Psoas muscle (tissue), 8 donors: ENCODE measurements around the gene NUSAP1. TPM values are rescaled to one million over a fixed set of nuclear protein-coding genes. Genes with fewer than 3 reads are reported as not detected.
"Not testable (repeated sequence)": the region's sequence is repeated elsewhere in the genome, so short reads cannot be mapped to it uniquely, and the experiment has no call there.

Experiments
- ATAC-seq, 4 donors: fragments of 200-7000 bp; cut with Tn5 transposase; one replicate each; pipeline ENCODE4 v1.9.1; 2020; ENCODE audit warnings: moderate library complexity in 3 of 4, mild to moderate bottlenecking in 2 of 4
- DNase-seq, 2 donors: peaks; one replicate each; pipeline ENCODE4 v3.0.0-alpha.2; 2020
- H3K27ac ChIP-seq: fragments of 200-600 bp; one replicate; pipeline ENCODE4 v1.8.0; 2022
- H3K27me3 ChIP-seq, 3 donors: fragments of 200-600 bp in 1 of 3; one replicate each; pipeline versions ENCODE4 v1.6.1 to v1.8.0; 2013 to 2022; ENCODE audit warnings: low read length in 2 of 3, mild to moderate bottlenecking in 2 of 3, moderate library complexity in 1 of 3; ENCODE audit not compliant: insufficient read depth in 3 of 3
- H3K36me3 ChIP-seq, 2 donors: fragments of 200-600 bp in 1 of 2; one replicate each; pipeline versions ENCODE4 v1.6.1 to v1.8.0; 2013 to 2022; ENCODE audit warnings: low read depth in 1 of 2, mild to moderate bottlenecking in 1 of 2, moderate library complexity in 1 of 2; ENCODE audit not compliant: insufficient read depth in 1 of 2
- H3K4me1 ChIP-seq: fragments of 200-600 bp; one replicate; pipeline ENCODE4 v1.8.0; 2022
- H3K4me3 ChIP-seq: fragments of 200-600 bp; one replicate; pipeline ENCODE4 v1.8.0; 2022; ENCODE audit warnings: mild to moderate bottlenecking
- H3K9me3 ChIP-seq: fragments of 200-600 bp; one replicate; pipeline ENCODE4 v1.8.0; 2022
- CTCF ChIP-seq: fragments of 200-600 bp; IDR thresholded peaks from one replicate; pipeline ENCODE4 v1.8.0; 2022; ENCODE audit warnings: antibody characterized with exemption
- WGBS, 3 donors: extraction: QIAGEN DNeasy Blood & Tissue Kit; methylation state at CpG; one replicate each; pipeline versions ENCODE4 v1.1.6 to v1.1.7; 2013; 5-methylcytosine and 5-hydroxymethylcytosine counted together
- intact Hi-C, 2 donors: fragments of 100-400 bp; cut with DNase I; formaldehyde crosslinking; loops; one replicate each; pipeline versions ENCODE4 v1.11.0 to v1.14.2; 2022
- long read RNA-seq, 2 donors: library from polyadenylated mRNA; unstranded; transcript quantifications; one replicate each; pipeline ENCODE4 v2.0.0, GENCODE V29; 2021
- polyA plus RNA-seq, 3 donors: library from polyadenylated mRNA; stranded (reverse); fragments of 200-250 nt; gene quantifications; one replicate each; pipeline ENCODE4 v1.2.3, GENCODE V29; 2013
- total RNA-seq, 4 donors: library from RNA; stranded (reverse); fragmentation: NEBNext Ultra II Directional in 2 of 4; extraction: Animal tissue kit (Norgen Biotek cat#: 25700) in 2 of 4; gene quantifications; one replicate each; pipeline versions ENCODE4 v1.2.1 to v1.2.4, GENCODE V29; 2021 to 2023
- donor health status: healthy with polysubstance abuse.
- donor health status: DM: no; HTN: no; CAD: no; lungs with moderate emphysema.
- donor health status: Bipolar disorder and iron deficiency.
- donor health status: healthy.
- donor health status: DM: yes; HTN: yes; CAD: no.
- donor health status: DM: no; HTN: no; CAD: no.
- donor health status: DM: no; HTN: no; CAD: no.
- donor health status: DM: yes; HTN: yes; CAD: no.

The NUSAP1 gene, protein sequence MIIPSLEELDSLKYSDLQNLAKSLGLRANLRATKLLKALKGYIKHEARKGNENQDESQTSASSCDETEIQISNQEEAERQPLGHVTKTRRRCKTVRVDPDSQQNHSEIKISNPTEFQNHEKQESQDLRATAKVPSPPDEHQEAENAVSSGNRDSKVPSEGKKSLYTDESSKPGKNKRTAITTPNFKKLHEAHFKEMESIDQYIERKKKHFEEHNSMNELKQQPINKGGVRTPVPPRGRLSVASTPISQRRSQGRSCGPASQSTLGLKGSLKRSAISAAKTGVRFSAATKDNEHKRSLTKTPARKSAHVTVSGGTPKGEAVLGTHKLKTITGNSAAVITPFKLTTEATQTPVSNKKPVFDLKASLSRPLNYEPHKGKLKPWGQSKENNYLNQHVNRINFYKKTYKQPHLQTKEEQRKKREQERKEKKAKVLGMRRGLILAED
- 1 to 10 TPM; 2.1 to 4.6 (median 2.9) TPM for total RNA-seq
- polyA plus RNA-seq, result 1 to 10 TPM; 1.0 to 5.6 (median 1.6) TPM
- long read RNA-seq, donor 1, partial matches to known transcripts, result 1 of 3 reads
- long read RNA-seq, donor 1, other reads (novel, unspliced or antisense), result 2 of 3 reads
- long read RNA-seq, donor 2, partial matches to known transcripts, result 0 of 2 reads
- long read RNA-seq, donor 2, other reads (novel, unspliced or antisense), result 0 of 2 reads

DNA sequence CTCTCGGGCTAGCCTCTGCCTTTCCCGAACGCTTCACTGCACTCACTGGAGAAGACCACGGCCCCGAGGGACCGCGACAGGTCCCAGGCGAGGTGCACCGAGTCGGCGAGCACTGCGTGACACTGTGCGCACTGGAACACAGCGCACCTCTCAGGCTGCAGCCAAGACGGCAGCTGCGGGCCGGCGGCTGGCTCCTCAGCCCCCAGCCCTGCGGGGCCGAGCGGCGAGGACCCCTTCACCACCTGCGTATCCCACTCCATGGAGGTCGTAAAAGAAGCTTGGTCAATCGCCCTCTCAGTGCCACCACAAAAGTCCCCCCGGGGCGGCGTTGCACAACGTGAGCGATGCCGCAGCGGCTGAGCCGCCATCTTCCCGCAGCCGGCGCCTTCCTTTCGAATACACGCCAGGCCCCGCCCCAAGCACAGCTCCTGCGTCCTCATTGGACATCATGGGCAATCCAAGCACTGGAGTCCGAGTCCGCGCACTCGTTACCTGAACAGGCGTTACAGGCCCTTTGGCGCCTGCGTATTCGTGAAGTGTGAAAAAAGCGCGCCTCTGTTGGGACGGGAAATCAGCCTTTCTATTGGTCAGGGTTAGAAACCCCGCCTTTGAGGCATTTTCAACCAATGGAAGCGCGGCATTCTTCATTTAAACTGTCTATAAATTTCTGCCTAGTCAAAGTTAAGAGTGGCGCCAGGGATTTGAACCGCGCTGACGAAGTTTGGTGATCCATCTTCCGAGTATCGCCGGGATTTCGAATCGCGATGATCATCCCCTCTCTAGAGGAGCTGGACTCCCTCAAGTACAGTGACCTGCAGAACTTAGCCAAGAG is at the start of gene NUSAP1, which contains the start of gene OIP5:
Gene NUSAP1, plus strand, starts transcription at position 688 of the 832 bp plus-strand sequence. Its CDS starts 77 bp downstream, at position 765.
Gene OIP5, minus strand, starts transcription at position 398 of the 832 bp plus-strand sequence. Its CDS starts 30 bp downstream, at position 368.
- Histone ChIP-seq H3K9me3 (no peaks in the 10 kb centered on the region), H3K27ac (peak within 1 kb of the TSS; percentile 81), H3K36me3 (no peaks in the 10 kb centered on the region), H3K4me1 (no peaks in the 10 kb centered on the region), H3K27me3 (no peaks in the 10 kb centered on the region), H3K4me3 (peak within 1 kb of the TSS; percentile 84)
- TF ChIP-seq CTCF, result no peak
- ATAC-seq, result peak; percentile 99 to 100 (median 100)
- WGBS, 3 donors, result 0% methylated on average over 64 of the region's 64 CpGs
- intact Hi-C loops, result loop anchor here (5.0 to 10.0 kb wide), 3 partner anchors 40 to 98 kb away; partner anchors contain the start of genes CHP1 (in 1 of the 2) and EXD1 (in 1 of the 2)
- DNase-seq, result peak; percentile 98 to 99

DNA sequence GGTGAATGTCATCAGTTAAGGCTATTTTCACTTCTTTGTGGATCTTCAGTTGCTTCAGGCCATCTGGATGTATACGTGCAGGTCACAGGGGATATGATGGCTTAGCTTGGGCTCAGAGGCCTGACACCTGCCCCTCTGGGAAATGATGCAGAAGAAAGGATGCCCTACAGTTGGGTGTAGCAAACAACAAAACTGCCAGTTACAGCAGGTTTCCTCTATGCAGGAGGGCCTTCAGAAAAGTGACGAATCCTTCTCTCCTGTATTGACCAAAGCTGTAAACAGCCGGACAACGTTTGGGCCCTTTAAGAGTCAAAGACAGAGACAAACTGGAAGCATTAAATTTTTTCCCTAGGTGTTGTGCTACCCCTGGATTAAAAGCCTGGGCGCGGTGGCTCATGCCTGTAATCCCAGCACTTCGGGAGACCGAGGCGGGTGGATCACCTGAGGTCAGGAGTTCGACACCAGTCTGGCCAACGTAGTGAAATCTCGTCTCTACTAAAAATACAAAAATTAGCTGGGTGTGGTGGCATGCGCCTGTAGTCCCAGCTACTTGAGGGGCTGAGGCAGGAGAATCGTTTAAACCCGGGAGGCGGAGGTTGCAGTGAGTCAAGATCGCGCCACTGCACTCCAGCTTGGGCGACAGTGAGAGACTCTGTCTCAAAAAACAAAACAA is 49.6 kb upstream of the NUSAP1 start:
- H3K36me3 ChIP-seq, result peaks cover 0 to 62% of the 10 kb centered on the region in 2 donors
- peak in 2 of 4 donors; percentile 1 to 45 for ATAC-seq
- H3K4me3 ChIP-seq, result peak overlapping the region; percentile 100
- 17 to 30% (median 18%) methylated on average over 19 of the region's 19 CpGs for WGBS, 3 donors
- H3K27ac ChIP-seq, result peak overlapping the region; percentile 95
- intact Hi-C loops, result loop anchor here in 1 of 2 donors (5.0 kb wide), 1 partner anchor 51 kb away; the partner anchor contains the start of genes CHP1 and EXD1
- peaks cover 19% of the 10 kb centered on the region for H3K4me1 ChIP-seq
- not testable (repeated sequence) for H3K9me3 ChIP-seq, DNase-seq, H3K27me3 ChIP-seq

- no peak for TF ChIP-seq CTCF
- peak; percentile 99 to 100 (median 99) for ATAC-seq
- Histone ChIP-seq H3K4me1 (peaks cover 26% of the 10 kb centered on the region), H3K9me3 (no peaks in the 10 kb centered on the region), H3K4me3 (peak overlapping the region; percentile 100), H3K27me3 (no peaks in the 10 kb centered on the region), H3K36me3 (peaks cover 0 to 62% of the 10 kb centered on the region in 2 donors), H3K27ac (peak overlapping the region; percentile 95)
- DNase-seq, result peak; percentile 98
- intact Hi-C loops, result loop anchor here in 1 of 2 donors (5.0 kb wide), 1 partner anchor 52 kb away; the partner anchor contains the start of genes CHP1 and EXD1
- WGBS, 3 donors, result 0% methylated on average over 49 to 61 of the region's 61 CpGs
Observed at GRCh38 chr15:41283653-41284426, 48.8 kb upstream of the NUSAP1 start.

DNA sequence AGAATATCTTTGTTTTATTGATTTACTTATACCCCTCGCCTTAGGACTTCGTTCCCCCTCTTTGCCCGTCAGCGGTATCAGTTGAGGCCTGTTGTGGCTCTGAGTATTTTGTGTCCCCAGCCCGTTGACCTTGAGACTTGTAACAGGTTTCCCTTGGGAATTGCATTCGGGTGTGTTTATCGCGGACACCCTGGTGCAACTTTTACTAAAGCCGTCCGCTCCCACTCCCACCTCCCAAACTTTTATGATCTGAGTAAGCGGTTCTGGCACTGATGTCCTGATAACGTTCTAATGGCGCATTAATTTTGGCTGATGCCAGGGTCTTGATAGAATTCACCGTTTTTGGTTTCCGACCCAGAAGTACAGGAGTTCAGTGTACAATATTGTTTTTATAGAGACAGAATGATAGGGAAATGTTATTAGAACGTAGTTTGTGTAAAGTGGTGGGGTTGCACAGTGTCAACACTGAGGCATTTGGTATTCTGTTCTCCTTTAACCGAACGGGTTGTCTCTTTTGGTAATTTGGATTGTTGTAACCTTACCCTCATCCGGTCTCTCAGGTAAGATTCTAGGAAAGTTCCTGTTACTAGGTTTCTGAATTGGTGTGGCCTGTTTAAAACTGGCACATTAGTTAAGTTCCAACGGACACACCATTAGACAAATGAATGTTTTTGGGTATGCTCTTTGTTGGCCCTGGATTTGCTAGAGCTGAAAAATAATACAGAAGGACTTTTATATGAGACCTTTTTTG is 48.1 kb upstream of the NUSAP1 start:
- Histone ChIP-seq H3K9me3 (no peaks in the 10 kb centered on the region), H3K27me3 (no peaks in the 10 kb centered on the region), H3K4me3 (peak overlapping the region; percentile 100), H3K36me3 (peaks cover 0 to 62% of the 10 kb centered on the region in 2 donors), H3K4me1 (peaks cover 32% of the 10 kb centered on the region), H3K27ac (peak overlapping the region; percentile 95)
- 1% methylated on average over 20 of the region's 20 CpGs for WGBS, 3 donors
- DNase-seq (no peak), ATAC-seq (peak; percentile 17 to 55 (median 38))
- intact Hi-C loops, result loop anchor here (5.0 kb wide), 2 partner anchors 48 to 52 kb away; partner anchors contain the start of genes CHP1 (in 1 of the 2), EXD1 (in 1 of the 2), NUSAP1 (in 1 of the 2) and OIP5 (in 1 of the 2)
- no peak for TF ChIP-seq CTCF
